HepG2 (cell line): ENCODE measurements around the gene TMEM141. TPM values are rescaled to one million over a fixed set of nuclear protein-coding genes. Genes with fewer than 3 reads are reported as not detected.

Experiments
- ADNP ChIP-seq: sonication (generic); formaldehyde crosslinking; IDR thresholded peaks from 2 replicates; pipeline ENCODE4 v1.4.0; 2020; ENCODE audit warnings: missing genetic modification reagents
- FOXM1 ChIP-seq: sonication (generic); formaldehyde crosslinking; IDR thresholded peaks from 2 replicates; pipeline ENCODE4 v1.5.0; 2020; ENCODE audit warnings: missing genetic modification reagents
- GPN1 ChIP-seq: sonication (generic); formaldehyde crosslinking; IDR thresholded peaks from 2 replicates; pipeline ENCODE4 v1.5.1; 2020; ENCODE audit warnings: missing genetic modification reagents, borderline replicate concordance
- HDAC1 ChIP-seq: sonication (generic); formaldehyde crosslinking; IDR thresholded peaks from 2 replicates; pipeline ENCODE4 v1.5.1; 2020; ENCODE audit warnings: mild to moderate bottlenecking, missing genetic modification reagents
- MEIS1 ChIP-seq: sonication (generic); formaldehyde crosslinking; IDR thresholded peaks from 2 replicates; pipeline ENCODE4 v1.9.0; 2021; ENCODE audit warnings: mild to moderate bottlenecking, missing genetic modification reagents, moderate library complexity, borderline replicate concordance
- MTF1 ChIP-seq: sonication (generic); formaldehyde crosslinking; IDR thresholded peaks from 2 replicates; pipeline ENCODE4 v1.5.0; 2020; ENCODE audit warnings: missing genetic modification reagents
- MYC ChIP-seq: sonication (generic); formaldehyde crosslinking; IDR thresholded peaks from 2 replicates; pipeline ENCODE4 v1.9.0; 2021; ENCODE audit warnings: missing genetic modification reagents, borderline replicate concordance
- NFKBIZ ChIP-seq: IDR thresholded peaks from 2 replicates; pipeline ENCODE4 v1.6.1; 2018; ENCODE audit warnings: missing genetic modification reagents, missing compliant biosample characterization
- NONO ChIP-seq, 2 experiments: fragments of 450-650 bp in 1 of 2; sonication (generic) in 1 of 2; formaldehyde crosslinking in 1 of 2; IDR thresholded peaks in 1 of 2; conservative IDR thresholded peaks in 1 of 2; 2 replicates each; pipeline versions ENCODE4 v1.6.1 to v1.8.0; 2017 to 2022; ENCODE audit warnings: mild to moderate bottlenecking in 1 of 2, missing genetic modification reagents in 1 of 2, moderate library complexity in 1 of 2
- TAF15 ChIP-seq: fragments of 200-400 bp; formaldehyde crosslinking; IDR thresholded peaks from one replicate; pipeline ENCODE4 v1.6.1; 2018; ENCODE audit warnings: mild to moderate bottlenecking, low read depth, low read length; ENCODE audit not compliant: poor library complexity, severe bottlenecking
- ZNF274 ChIP-seq: sonication (generic); formaldehyde crosslinking; IDR thresholded peaks from 2 replicates; pipeline ENCODE4 v1.5.1; 2020; ENCODE audit warnings: mild to moderate bottlenecking, missing genetic modification reagents
- ZNF3 ChIP-seq: IDR thresholded peaks from 2 replicates; pipeline ENCODE4 v1.7.0; 2017; ENCODE audit warnings: inconsistent platforms
- ZNF451 ChIP-seq: sonication (generic); formaldehyde crosslinking; IDR thresholded peaks from 2 replicates; pipeline ENCODE4 v1.5.0; 2020; ENCODE audit warnings: mild to moderate bottlenecking, missing genetic modification reagents
- ZNF749 ChIP-seq: sonication (generic); formaldehyde crosslinking; IDR thresholded peaks from 2 replicates; pipeline ENCODE4 v1.8.0; 2022; ENCODE audit warnings: mild to moderate bottlenecking, missing genetic modification reagents, moderate library complexity, borderline replicate concordance
- ZSCAN21 ChIP-seq: sonication (generic); formaldehyde crosslinking; IDR thresholded peaks from 2 replicates; pipeline ENCODE4 v1.8.0; 2022; ENCODE audit warnings: mild to moderate bottlenecking, missing genetic modification reagents, moderate library complexity, borderline replicate concordance
- ZZZ3 ChIP-seq: sonication (generic); formaldehyde crosslinking; IDR thresholded peaks from 2 replicates; pipeline ENCODE4 v1.4.0; 2020; ENCODE audit warnings: missing genetic modification reagents, mild to moderate bottlenecking, borderline replicate concordance
- polyA plus RNA-seq, 8 experiments: library from polyadenylated mRNA; depleted of rRNA in 3 of 8; stranded (reverse) in 7 of 8; unstranded in 1 of 8; fragments of >200 nt; fragmentation: Illumina TruSeq in 4 of 8; extraction: Trizol in 4 of 8; gene quantifications; 2 replicates each; pipeline versions ENCODE4 v1.2.1 to v1.2.3, GENCODE V29; 2011 to 2016; ENCODE audit warnings: low read depth in 4 of 8, missing spikeins in 1 of 8, mixed read lengths in 1 of 8; ENCODE audit not compliant: insufficient read depth in 1 of 8
- total RNA-seq, 5 experiments: library from RNA; depleted of rRNA; stranded (reverse); fragments of >200 nt; fragmentation: Illumina TruSeq; extraction: Trizol; gene quantifications; 2 replicates each; pipeline ENCODE4 v1.2.3, GENCODE V29; 2016; ENCODE audit warnings: low read depth in 1 of 5
- TF ChIP-seq, protein P1 (sequence below): IDR thresholded peaks from 2 replicates; pipeline ENCODE4 v1.4.0; 2020; ENCODE audit warnings: mild to moderate bottlenecking, missing genetic modification reagents
- TF ChIP-seq, protein P2 (sequence below): sonication (generic); formaldehyde crosslinking; IDR thresholded peaks from 2 replicates; pipeline ENCODE4 v1.5.1; 2020; ENCODE audit warnings: missing genetic modification reagents, mild to moderate bottlenecking, borderline replicate concordance
- TF ChIP-seq, protein P3 (sequence below): sonication (generic); formaldehyde crosslinking; IDR thresholded peaks from 2 replicates; pipeline ENCODE4 v1.4.0; 2020; ENCODE audit warnings: mild to moderate bottlenecking, missing genetic modification reagents
- TF ChIP-seq, protein P4 (sequence below): sonication (generic); formaldehyde crosslinking; IDR thresholded peaks from 2 replicates; pipeline ENCODE4 v1.5.0; 2020; ENCODE audit warnings: missing genetic modification reagents, mild to moderate bottlenecking, borderline replicate concordance
- TF ChIP-seq, protein P5 (sequence below): fragments of 450-650 bp; IDR thresholded peaks from 2 replicates; pipeline ENCODE4 v1.6.1; 2016

Gene TMEM141
- total and polyA plus RNA-seq, 2 of the 13 experiments (the other 11 are each of a cell fraction or from before 2014, with no cell fraction given): 81.0 to 202 TPM

- TF ChIP-seq, protein P1, sequence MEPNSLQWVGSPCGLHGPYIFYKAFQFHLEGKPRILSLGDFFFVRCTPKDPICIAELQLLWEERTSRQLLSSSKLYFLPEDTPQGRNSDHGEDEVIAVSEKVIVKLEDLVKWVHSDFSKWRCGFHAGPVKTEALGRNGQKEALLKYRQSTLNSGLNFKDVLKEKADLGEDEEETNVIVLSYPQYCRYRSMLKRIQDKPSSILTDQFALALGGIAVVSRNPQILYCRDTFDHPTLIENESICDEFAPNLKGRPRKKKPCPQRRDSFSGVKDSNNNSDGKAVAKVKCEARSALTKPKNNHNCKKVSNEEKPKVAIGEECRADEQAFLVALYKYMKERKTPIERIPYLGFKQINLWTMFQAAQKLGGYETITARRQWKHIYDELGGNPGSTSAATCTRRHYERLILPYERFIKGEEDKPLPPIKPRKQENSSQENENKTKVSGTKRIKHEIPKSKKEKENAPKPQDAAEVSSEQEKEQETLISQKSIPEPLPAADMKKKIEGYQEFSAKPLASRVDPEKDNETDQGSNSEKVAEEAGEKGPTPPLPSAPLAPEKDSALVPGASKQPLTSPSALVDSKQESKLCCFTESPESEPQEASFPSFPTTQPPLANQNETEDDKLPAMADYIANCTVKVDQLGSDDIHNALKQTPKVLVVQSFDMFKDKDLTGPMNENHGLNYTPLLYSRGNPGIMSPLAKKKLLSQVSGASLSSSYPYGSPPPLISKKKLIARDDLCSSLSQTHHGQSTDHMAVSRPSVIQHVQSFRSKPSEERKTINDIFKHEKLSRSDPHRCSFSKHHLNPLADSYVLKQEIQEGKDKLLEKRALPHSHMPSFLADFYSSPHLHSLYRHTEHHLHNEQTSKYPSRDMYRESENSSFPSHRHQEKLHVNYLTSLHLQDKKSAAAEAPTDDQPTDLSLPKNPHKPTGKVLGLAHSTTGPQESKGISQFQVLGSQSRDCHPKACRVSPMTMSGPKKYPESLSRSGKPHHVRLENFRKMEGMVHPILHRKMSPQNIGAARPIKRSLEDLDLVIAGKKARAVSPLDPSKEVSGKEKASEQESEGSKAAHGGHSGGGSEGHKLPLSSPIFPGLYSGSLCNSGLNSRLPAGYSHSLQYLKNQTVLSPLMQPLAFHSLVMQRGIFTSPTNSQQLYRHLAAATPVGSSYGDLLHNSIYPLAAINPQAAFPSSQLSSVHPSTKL (CRISPR knock-in tag): no peak
- TF ChIP-seq MTF1 (CRISPR knock-in tag): no peak
- peak; percentile 27; the same call in 1 of the 2 replicates for TF ChIP-seq MEIS1
- TF ChIP-seq, protein P2, sequence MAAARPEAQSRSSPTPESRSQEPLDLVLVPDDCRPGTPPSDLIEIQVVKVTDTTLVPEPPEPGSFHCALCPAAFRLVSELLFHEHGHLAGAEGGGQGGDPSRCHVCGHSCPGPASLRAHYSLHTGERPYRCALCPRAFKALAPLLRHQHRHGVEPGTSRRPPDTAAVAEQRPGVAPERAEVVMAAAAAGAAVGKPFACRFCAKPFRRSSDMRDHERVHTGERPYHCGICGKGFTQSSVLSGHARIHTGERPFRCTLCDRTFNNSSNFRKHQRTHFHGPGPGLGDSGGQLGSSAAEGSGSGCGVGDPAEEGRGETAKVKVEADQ: no peak
- TF ChIP-seq, protein P3, sequence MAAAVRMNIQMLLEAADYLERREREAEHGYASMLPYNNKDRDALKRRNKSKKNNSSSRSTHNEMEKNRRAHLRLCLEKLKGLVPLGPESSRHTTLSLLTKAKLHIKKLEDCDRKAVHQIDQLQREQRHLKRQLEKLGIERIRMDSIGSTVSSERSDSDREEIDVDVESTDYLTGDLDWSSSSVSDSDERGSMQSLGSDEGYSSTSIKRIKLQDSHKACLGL (CRISPR knock-in tag): 0 out of 2 replicates have a peak, but pooled peaks have one; percentile 20
- TF ChIP-seq ADNP (CRISPR knock-in tag): no peak
- peak; percentile 75 for TF ChIP-seq TAF15
- no peak for TF ChIP-seq FOXM1 (CRISPR knock-in tag)
- TF ChIP-seq ZSCAN21 (CRISPR knock-in tag): peak; percentile 63
- TF ChIP-seq NFKBIZ (CRISPR knock-in tag): no peak
- TF ChIP-seq, protein P4, sequence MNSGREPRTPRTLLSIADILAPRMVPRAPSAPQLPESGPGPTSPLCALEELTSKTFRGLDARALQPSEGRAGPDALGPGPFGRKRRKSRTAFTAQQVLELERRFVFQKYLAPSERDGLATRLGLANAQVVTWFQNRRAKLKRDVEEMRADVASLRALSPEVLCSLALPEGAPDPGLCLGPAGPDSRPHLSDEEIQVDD (CRISPR knock-in tag): no peak
- TF ChIP-seq ZNF451 (CRISPR knock-in tag): no peak; the same call in 1 of the 2 replicates
- TF ChIP-seq, protein P5, sequence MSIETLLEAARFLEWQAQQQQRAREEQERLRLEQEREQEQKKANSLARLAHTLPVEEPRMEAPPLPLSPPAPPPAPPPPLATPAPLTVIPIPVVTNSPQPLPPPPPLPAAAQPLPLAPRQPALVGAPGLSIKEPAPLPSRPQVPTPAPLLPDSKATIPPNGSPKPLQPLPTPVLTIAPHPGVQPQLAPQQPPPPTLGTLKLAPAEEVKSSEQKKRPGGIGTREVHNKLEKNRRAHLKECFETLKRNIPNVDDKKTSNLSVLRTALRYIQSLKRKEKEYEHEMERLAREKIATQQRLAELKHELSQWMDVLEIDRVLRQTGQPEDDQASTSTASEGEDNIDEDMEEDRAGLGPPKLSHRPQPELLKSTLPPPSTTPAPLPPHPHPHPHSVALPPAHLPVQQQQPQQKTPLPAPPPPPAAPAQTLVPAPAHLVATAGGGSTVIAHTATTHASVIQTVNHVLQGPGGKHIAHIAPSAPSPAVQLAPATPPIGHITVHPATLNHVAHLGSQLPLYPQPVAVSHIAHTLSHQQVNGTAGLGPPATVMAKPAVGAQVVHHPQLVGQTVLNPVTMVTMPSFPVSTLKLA: no peak
- 0 out of 2 replicates have a peak, but pooled peaks have one; percentile 45 for TF ChIP-seq ZNF749 (CRISPR knock-in tag)
- no peak for TF ChIP-seq ZNF274
- no peak for TF ChIP-seq NONO (IDR thresholded peaks at IDR 0.05)
- TF ChIP-seq NONO (CRISPR knock-in tag; conservative IDR thresholded peaks at IDR 0.05): no peak; the same call in 1 of the 2 replicates
- TF ChIP-seq ZNF3 (CRISPR knock-in tag): no peak
- TF ChIP-seq MYC: peak; percentile 70
- peak; percentile 56; the same call in 1 of the 2 replicates for TF ChIP-seq HDAC1 (CRISPR knock-in tag)
- no peak for TF ChIP-seq ZZZ3 (CRISPR knock-in tag)
- no peak for TF ChIP-seq GPN1 (CRISPR knock-in tag)
Observed at GRCh38 chr9:136799854-136800657, 8.9 kb downstream of the TMEM141 start (continued).
